Neural cell (in vitro differentiated cells): Measurements from ENCODE around the gene UNK.

Source experiments
- EP300 ChIP-seq: fragments of 450-650 bp; conservative IDR thresholded peaks from 2 replicates; pipeline ENCODE4 v1.6.1; 2014; ENCODE audit warnings: antibody characterized with exemption, mild to moderate bottlenecking, moderate library complexity; ENCODE audit not compliant: poor library complexity, severe bottlenecking
- EZH2 ChIP-seq: fragments of 200-600, 300-800 bp; shearing (Covaris generic), sonication (generic); IDR thresholded peaks from 2 replicates; pipeline ENCODE4 v1.6.1; 2014; ENCODE audit warnings: antibody characterized with exemption, low read length, borderline replicate concordance, mild to moderate bottlenecking; ENCODE audit not compliant: insufficient read depth, poor library complexity, severe bottlenecking
- MXI1 ChIP-seq: fragments of 450-650 bp; conservative IDR thresholded peaks from 2 replicates; pipeline ENCODE4 v1.6.1; 2014; ENCODE audit warnings: antibody characterized with exemption, mild to moderate bottlenecking; ENCODE audit not compliant: poor library complexity, severe bottlenecking
- POLR2AphosphoS5 ChIP-seq: IDR thresholded peaks from 2 replicates; pipeline ENCODE4 v1.6.1; 2012
- RAD21 ChIP-seq: fragments of 450-650 bp; conservative IDR thresholded peaks from 2 replicates; pipeline ENCODE4 v1.6.1; 2014; ENCODE audit warnings: antibody characterized with exemption, mild to moderate bottlenecking, moderate library complexity
- SMC3 ChIP-seq: fragments of 450-650 bp; conservative IDR thresholded peaks from 2 replicates; pipeline ENCODE4 v1.6.1; 2014; ENCODE audit warnings: antibody characterized with exemption, mild to moderate bottlenecking, moderate library complexity; ENCODE audit not compliant: poor library complexity
- TAF1 ChIP-seq: IDR thresholded peaks from 2 replicates; pipeline ENCODE4 v1.6.1; 2012; ENCODE audit warnings: low read depth
- TF ChIP-seq, protein P1 (sequence below): IDR thresholded peaks from 2 replicates; pipeline ENCODE4 v1.6.1; 2012; ENCODE audit warnings: borderline replicate concordance
- TF ChIP-seq, protein P2 (sequence below): fragments of 450-650 bp; IDR thresholded peaks from 2 replicates; pipeline ENCODE4 v1.5.1; 2014; ENCODE audit warnings: antibody characterized with exemption, mild to moderate bottlenecking, moderate library complexity; ENCODE audit not compliant: poor library complexity, severe bottlenecking

GRCh38 chr17:75783069-75783783 is 1.4 kb upstream of the UNK start:
- TF ChIP-seq, protein P1, sequence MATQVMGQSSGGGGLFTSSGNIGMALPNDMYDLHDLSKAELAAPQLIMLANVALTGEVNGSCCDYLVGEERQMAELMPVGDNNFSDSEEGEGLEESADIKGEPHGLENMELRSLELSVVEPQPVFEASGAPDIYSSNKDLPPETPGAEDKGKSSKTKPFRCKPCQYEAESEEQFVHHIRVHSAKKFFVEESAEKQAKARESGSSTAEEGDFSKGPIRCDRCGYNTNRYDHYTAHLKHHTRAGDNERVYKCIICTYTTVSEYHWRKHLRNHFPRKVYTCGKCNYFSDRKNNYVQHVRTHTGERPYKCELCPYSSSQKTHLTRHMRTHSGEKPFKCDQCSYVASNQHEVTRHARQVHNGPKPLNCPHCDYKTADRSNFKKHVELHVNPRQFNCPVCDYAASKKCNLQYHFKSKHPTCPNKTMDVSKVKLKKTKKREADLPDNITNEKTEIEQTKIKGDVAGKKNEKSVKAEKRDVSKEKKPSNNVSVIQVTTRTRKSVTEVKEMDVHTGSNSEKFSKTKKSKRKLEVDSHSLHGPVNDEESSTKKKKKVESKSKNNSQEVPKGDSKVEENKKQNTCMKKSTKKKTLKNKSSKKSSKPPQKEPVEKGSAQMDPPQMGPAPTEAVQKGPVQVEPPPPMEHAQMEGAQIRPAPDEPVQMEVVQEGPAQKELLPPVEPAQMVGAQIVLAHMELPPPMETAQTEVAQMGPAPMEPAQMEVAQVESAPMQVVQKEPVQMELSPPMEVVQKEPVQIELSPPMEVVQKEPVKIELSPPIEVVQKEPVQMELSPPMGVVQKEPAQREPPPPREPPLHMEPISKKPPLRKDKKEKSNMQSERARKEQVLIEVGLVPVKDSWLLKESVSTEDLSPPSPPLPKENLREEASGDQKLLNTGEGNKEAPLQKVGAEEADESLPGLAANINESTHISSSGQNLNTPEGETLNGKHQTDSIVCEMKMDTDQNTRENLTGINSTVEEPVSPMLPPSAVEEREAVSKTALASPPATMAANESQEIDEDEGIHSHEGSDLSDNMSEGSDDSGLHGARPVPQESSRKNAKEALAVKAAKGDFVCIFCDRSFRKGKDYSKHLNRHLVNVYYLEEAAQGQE, result no peak
- TF ChIP-seq, protein P2, sequence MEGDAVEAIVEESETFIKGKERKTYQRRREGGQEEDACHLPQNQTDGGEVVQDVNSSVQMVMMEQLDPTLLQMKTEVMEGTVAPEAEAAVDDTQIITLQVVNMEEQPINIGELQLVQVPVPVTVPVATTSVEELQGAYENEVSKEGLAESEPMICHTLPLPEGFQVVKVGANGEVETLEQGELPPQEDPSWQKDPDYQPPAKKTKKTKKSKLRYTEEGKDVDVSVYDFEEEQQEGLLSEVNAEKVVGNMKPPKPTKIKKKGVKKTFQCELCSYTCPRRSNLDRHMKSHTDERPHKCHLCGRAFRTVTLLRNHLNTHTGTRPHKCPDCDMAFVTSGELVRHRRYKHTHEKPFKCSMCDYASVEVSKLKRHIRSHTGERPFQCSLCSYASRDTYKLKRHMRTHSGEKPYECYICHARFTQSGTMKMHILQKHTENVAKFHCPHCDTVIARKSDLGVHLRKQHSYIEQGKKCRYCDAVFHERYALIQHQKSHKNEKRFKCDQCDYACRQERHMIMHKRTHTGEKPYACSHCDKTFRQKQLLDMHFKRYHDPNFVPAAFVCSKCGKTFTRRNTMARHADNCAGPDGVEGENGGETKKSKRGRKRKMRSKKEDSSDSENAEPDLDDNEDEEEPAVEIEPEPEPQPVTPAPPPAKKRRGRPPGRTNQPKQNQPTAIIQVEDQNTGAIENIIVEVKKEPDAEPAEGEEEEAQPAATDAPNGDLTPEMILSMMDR, result peak; percentile 65
- TF ChIP-seq EZH2, result no peak
- no peak for TF ChIP-seq TAF1
- TF ChIP-seq SMC3, result no peak
- TF ChIP-seq EP300, result no peak
- TF ChIP-seq POLR2AphosphoS5, result no peak
- no peak for TF ChIP-seq MXI1
- TF ChIP-seq RAD21, result no peak
